ENCODE data around the gene THOC5.
"Not testable (repeated sequence)": the region's sequence is repeated elsewhere in the genome, so short reads cannot be mapped to it uniquely, and the experiment has no call there.

Gene THOC5

DNA sequence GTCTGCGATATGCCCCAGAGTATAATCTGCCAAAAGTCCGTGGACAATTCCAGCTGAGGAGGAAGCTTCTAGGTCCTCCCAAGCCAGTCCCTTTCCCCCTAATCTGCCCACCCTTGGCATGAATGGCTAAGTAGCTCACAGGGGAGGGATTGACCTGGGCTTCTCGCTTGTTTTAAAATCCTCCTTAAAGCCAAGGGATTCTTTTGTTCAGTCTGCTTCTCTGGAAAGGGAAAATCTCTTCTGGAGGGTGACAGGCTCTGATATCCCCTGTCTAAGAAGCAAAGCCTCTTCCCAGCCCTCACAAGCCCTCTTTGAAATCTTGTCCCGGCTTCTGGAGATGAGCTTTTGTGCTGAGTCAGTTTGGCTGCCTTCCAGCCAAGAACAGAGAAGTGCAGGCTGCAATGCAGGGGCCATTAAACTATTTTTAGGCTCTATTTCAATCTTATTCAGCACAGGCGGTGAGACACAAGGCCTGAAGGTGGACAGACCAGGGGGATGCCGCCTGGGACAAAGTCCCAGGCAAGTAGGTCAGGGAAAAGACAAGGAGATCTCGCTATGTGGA lies 49.7 kb downstream of the THOC5 start:
- TF ChIP-seq, protein P1, sequence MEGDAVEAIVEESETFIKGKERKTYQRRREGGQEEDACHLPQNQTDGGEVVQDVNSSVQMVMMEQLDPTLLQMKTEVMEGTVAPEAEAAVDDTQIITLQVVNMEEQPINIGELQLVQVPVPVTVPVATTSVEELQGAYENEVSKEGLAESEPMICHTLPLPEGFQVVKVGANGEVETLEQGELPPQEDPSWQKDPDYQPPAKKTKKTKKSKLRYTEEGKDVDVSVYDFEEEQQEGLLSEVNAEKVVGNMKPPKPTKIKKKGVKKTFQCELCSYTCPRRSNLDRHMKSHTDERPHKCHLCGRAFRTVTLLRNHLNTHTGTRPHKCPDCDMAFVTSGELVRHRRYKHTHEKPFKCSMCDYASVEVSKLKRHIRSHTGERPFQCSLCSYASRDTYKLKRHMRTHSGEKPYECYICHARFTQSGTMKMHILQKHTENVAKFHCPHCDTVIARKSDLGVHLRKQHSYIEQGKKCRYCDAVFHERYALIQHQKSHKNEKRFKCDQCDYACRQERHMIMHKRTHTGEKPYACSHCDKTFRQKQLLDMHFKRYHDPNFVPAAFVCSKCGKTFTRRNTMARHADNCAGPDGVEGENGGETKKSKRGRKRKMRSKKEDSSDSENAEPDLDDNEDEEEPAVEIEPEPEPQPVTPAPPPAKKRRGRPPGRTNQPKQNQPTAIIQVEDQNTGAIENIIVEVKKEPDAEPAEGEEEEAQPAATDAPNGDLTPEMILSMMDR (IDR thresholded peaks at IDR 0.05) = no peak
- no peak for DNase-seq (ENCODE audit: low spot score)
- no peak overlapping the region for H3K4me3 ChIP-seq
- no peak overlapping the region for H3K27ac ChIP-seq

DNA sequence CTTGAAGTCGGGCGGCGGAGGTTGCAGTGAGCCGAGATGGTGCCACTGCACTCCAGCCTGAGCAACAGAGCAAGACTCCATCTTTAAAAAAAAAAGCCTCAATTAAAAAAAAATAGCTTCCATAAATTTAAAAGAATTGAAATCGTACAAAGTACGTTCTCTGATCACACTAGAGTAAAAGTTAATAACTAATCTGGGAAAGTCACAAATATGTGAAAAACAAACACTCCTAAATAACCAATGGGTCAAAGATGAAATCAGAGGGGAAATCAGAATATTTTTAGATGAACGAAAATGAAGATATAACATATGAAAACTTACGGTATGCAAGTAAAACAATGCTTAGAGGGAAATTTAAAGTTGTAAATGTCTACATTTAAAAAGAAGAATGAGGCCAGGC lies 53.7 kb downstream of the THOC5 start:
- TF ChIP-seq, protein P1 (IDR thresholded peaks at IDR 0.05) = no peak
- Histone ChIP-seq H3K27ac (no peak overlapping the region), H3K4me3 (no peak overlapping the region)
- DNase-seq (ENCODE audit: low spot score) = no peak

DNA sequence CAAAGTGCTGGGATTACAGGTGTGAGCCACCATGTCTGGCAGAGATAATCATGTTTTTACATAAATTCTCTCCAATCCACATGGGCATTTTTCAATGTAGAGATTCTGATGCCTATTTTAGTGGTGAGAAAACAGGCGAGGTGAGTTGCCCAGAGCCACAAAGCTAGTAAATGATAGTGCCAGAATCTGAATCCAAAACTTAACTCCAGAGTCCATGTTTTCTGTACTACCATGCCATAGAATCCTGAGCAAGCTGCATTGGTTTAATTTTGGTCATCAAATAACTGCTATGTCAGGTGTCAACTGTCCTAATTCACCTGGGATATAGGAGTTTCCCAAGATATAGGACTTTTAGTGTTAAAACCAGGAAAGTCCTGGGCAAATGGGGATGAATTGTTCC lies 59.9 kb downstream of the THOC5 start:
- TF ChIP-seq, protein P1 (IDR thresholded peaks at IDR 0.05) = no peak

DNA sequence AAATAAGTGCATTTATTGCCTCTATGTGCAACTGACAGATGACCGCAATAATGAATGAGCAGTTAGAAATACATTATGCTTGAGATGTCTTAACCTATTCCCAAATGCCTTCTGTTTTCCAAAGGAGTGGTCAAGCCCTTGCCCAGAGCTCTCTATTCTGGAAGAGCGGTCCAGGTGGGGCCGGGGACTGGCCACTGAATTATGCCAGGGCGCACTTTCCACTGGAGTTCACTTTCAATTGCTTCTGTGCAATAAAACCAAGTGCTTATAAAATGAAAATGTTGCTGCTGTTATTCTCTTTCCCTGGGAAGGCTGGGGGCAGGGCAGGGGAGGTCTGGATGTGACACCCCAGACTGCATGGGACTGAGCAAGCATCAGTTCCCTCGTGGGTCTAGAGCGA lies 62.5 kb downstream of the THOC5 start:
- H3K4me3 ChIP-seq = no peak overlapping the region
- TF ChIP-seq, protein P1 (IDR thresholded peaks at IDR 0.05) = no peak
- H3K27ac ChIP-seq = no peak overlapping the region
- DNase-seq (ENCODE audit: low spot score) = no peak

More for the DNA sequence above, 59.9 kb downstream of the THOC5 start:
- DNase-seq (ENCODE audit: low spot score) = no peak
- Histone ChIP-seq H3K27ac (no peak overlapping the region), H3K4me3 (no peak overlapping the region)

DNA sequence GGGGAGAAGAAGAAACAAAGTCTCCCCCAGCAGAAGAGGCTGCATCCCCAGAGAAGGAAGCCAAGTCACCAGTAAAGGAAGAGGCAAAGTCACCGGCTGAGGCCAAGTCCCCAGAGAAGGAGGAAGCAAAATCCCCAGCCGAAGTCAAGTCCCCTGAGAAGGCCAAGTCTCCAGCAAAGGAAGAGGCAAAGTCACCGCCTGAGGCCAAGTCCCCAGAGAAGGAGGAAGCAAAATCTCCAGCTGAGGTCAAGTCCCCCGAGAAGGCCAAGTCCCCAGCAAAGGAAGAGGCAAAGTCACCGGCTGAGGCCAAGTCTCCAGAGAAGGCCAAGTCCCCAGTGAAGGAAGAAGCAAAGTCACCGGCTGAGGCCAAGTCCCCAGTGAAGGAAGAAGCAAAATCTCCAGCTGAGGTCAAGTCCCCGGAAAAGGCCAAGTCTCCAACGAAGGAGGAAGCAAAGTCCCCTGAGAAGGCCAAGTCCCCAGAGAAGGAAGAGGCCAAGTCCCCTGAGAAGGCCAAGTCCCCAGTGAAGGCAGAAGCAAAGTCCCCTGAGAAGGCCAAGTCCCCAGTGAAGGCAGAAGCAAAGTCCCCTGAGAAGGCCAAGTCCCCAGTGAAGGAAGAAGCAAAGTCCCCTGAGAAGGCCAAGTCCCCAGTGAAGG lies 64.3 kb downstream of the THOC5 start:
- not testable (repeated sequence) for H3K27ac ChIP-seq; H3K4me3 ChIP-seq; DNase-seq (ENCODE audit: low spot score)

DNA sequence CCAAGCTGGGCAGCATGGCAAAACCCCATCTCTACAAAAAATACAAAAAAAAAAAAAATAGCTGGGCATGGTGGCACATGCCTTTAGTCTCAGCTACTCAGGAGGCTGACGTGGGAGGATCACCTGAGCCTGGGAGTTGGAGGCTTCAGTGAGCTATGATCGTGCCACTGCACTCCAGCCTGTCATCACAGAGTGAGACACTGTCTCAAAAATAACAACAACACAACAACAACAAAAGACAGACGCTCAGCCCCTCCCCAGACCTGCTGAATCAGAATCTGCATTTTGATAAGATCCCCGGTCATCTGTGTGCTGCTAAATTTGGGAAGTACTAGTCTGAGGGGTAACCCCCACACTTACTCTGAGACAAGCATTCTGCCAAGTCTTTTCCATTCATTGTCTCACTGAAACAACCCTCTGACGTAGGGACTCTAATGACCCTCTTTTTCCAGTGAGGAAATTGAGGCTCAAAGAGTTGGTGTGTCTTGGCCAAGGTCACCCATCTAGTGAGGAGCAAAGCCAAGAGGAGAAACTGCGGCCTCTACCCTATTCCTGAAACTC lies 66.1 kb downstream of the THOC5 start:
- Histone ChIP-seq H3K27ac (no peak overlapping the region), H3K4me3 (no peak overlapping the region)
- DNase-seq (ENCODE audit: low spot score) = no peak
- TF ChIP-seq, protein P1 (IDR thresholded peaks at IDR 0.05) = no peak

DNA sequence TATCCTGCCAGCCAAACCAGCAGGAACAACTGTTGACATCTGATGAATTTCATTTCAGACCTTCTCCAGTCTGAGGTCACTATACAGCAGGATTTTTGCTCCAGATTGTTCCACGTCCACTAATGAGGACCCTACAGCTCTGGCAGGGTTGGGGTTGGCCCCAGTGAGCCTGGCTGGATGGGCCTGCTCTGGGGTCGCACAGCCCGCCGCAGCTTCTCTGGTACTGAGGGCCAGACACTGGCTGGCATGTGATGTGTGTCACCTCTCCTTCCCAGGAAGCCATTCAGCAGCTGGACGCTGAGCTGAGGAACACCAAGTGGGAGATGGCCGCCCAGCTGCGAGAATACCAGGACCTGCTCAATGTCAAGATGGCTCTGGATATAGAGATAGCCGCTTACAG lies 68.1 kb downstream of the THOC5 start:
- TF ChIP-seq, protein P1 (IDR thresholded peaks at IDR 0.05) = no peak
- no peak for DNase-seq (ENCODE audit: low spot score)
- Histone ChIP-seq H3K27ac (no peak overlapping the region), H3K4me3 (no peak overlapping the region)

All from coronary artery (tissue), 2 donors.